B cell (primary cell): ENCODE data around the gene MMP14. TPM values are rescaled to one million over a fixed set of nuclear protein-coding genes. Genes with fewer than 3 reads are reported as not detected.

Source experiments
- ATAC-seq: fragments of 200-7000 bp; cut with Tn5 transposase; one replicate; pipeline ENCODE4 v1.10.0; 2021; ENCODE audit warnings: low read depth, mild to moderate bottlenecking, moderate number of reproducible peaks, moderate library complexity
- CTCF ChIA-PET: fragments of 350-600 bp; sonication (Branson Sonifier 250); formaldehyde crosslinking; loops from one replicate; lab custom pipeline; 2021; ENCODE audit warnings: antibody characterized with exemption, inconsistent platforms; lab: Charles Lee
- POLR2A ChIA-PET: fragments of 350-600 bp; sonication (Branson Sonifier 250); formaldehyde crosslinking; loops from one replicate; lab custom pipeline; 2021; ENCODE audit warnings: antibody characterized with exemption; lab: Charles Lee
- DNase-seq: peaks from one replicate; pipeline ENCODE4 v3.0.0; 2013
- H2AFZ ChIP-seq: 2 replicates; pipeline ENCODE4 v1.6.1; 2012; ENCODE audit warnings: mild to moderate bottlenecking, low read depth, low read length; ENCODE audit not compliant: insufficient read depth, poor library complexity, severe bottlenecking
- H3K27ac ChIP-seq, 2 donors: 1 replicate in 1 of 2; 2 replicates in 1 of 2; pipeline ENCODE4 v1.5.1; 2012 to 2013; ENCODE audit warnings: low read length in 2 of 2, mild to moderate bottlenecking in 2 of 2, moderate library complexity in 1 of 2
- H3K27me3 ChIP-seq, 4 experiments: fragments of 200-600 bp in 1 of 4; sonication (generic) in 1 of 4; replicated peaks in 1 of 4; 1 replicate in 2 of 4; 2 replicates in 2 of 4; pipeline versions ENCODE4 v1.6.1 to v1.7.0; 2013 to 2016; ENCODE audit warnings: low read length in 3 of 4, mild to moderate bottlenecking in 2 of 4, mixed read lengths in 1 of 4, moderate library complexity in 1 of 4; ENCODE audit not compliant: insufficient read depth in 4 of 4, control insufficient read depth in 3 of 4; ENCODE audit errors: control extremely low read depth in 1 of 4
- H3K36me3 ChIP-seq, 2 experiments: replicated peaks in 1 of 2; 1 replicate in 1 of 2; 2 replicates in 1 of 2; pipeline versions ENCODE4 v1.6.1 to v1.7.1; 2013; ENCODE audit warnings: low read length in 1 of 2; ENCODE audit not compliant: insufficient read depth in 2 of 2, control insufficient read depth in 1 of 2; ENCODE audit errors: control extremely low read depth in 1 of 2, extremely low read depth in 1 of 2
- H3K4me1 ChIP-seq, 2 donors: fragments of 200-600 bp in 1 of 2; sonication (generic) in 1 of 2; 1 replicate in 1 of 2; 2 replicates in 1 of 2; pipeline versions ENCODE4 v1.5.1 to v1.6.1; 2013 to 2017; ENCODE audit warnings: low read length in 2 of 2; ENCODE audit not compliant: control insufficient read depth in 2 of 2, insufficient read depth in 2 of 2
- H3K4me2 ChIP-seq: replicated peaks from 2 replicates; pipeline ENCODE3; 2012; ENCODE audit warnings: mild to moderate bottlenecking, low read depth, low read length; ENCODE audit not compliant: poor library complexity, severe bottlenecking
- H3K4me3 ChIP-seq, 5 experiments: fragments of 200-600 bp in 1 of 5; sonication (generic) in 1 of 5; 1 replicate in 3 of 5; 2 replicates in 2 of 5; pipeline versions ENCODE4 v1.5.1 to v1.7.0; 2011 to 2016; ENCODE audit warnings: low read length in 4 of 5, mild to moderate bottlenecking in 4 of 5, low read depth in 2 of 5, control low read depth in 1 of 5, moderate library complexity in 1 of 5; ENCODE audit not compliant: insufficient read depth in 1 of 5; ENCODE audit errors: control extremely low read depth in 1 of 5, extremely low read depth in 1 of 5
- H3K79me2 ChIP-seq: fragments of 200-600 bp; sonication (generic); one replicate; pipeline ENCODE4 v1.6.0; 2016; ENCODE audit warnings: low read length; ENCODE audit not compliant: control insufficient read depth, insufficient read depth
- H3K9ac ChIP-seq: fragments of 200-600 bp; sonication (generic); 2 replicates; pipeline ENCODE4 v1.6.1; 2017; ENCODE audit warnings: mild to moderate bottlenecking, low read length, moderate library complexity
- H3K9me3 ChIP-seq, 3 donors: one replicate each; pipeline versions ENCODE4 v1.6.1 to v1.7.1; 2013; ENCODE audit warnings: low read length in 2 of 3; ENCODE audit not compliant: control insufficient read depth in 2 of 3, insufficient read depth in 1 of 3; ENCODE audit errors: control extremely low read depth in 1 of 3
- H4K20me1 ChIP-seq: 2 replicates; pipeline ENCODE4 v1.6.0; 2012; ENCODE audit warnings: mild to moderate bottlenecking, low read length; ENCODE audit not compliant: insufficient read depth, control insufficient read depth, poor library complexity, severe bottlenecking
- H3K27ac Mint-ChIP-seq: one replicate; pipeline ENCODE4 v1.8.0; 2021; ENCODE audit warnings: mixed read lengths
- H3K27me3 Mint-ChIP-seq: one replicate; pipeline ENCODE4 v1.8.0; 2021; ENCODE audit warnings: mixed read lengths
- H3K4me1 Mint-ChIP-seq: one replicate; pipeline ENCODE4 v1.8.0; 2021; ENCODE audit warnings: mixed read lengths
- H3K4me3 Mint-ChIP-seq: one replicate; pipeline ENCODE4 v1.8.0; 2021; ENCODE audit warnings: mixed read lengths
- H3K9me3 Mint-ChIP-seq: one replicate; pipeline ENCODE4 v1.8.0; 2022; ENCODE audit warnings: mixed read lengths; ENCODE audit not compliant: insufficient read depth
- EZH2 ChIP-seq: IDR thresholded peaks from 2 replicates; pipeline ENCODE4 v1.6.1; 2012; ENCODE audit warnings: borderline replicate concordance, low read depth, mild to moderate bottlenecking, moderate library complexity, low read length; ENCODE audit not compliant: insufficient read depth, poor library complexity, severe bottlenecking
- WGBS: methylation state at CpG from one replicate; pipeline ENCODE4 v1.1.5; 2013; ENCODE audit warnings: missing lambda C conversion rate; ENCODE audit not compliant: insufficient coverage; 5-methylcytosine and 5-hydroxymethylcytosine counted together
- intact Hi-C: fragments of 100-400 bp; cut with micrococcal nuclease; formaldehyde crosslinking; loops from one replicate; pipeline ENCODE4 v1.10.0; 2022
- polyA plus RNA-seq: library from polyadenylated mRNA; depleted of rRNA; stranded (reverse); fragments of >200 nt; gene quantifications from 2 replicates; pipeline ENCODE4 v1.2.3, GENCODE V29; 2012
- total RNA-seq, 2 donors: library from RNA; stranded (reverse); fragments of 120-200 nt in 1 of 2; gene quantifications; 1 replicate in 1 of 2; 2 replicates in 1 of 2; pipeline versions ENCODE4 v1.2.3 to v1.2.4, GENCODE V29; 2013 to 2022
- TF ChIP-seq, protein P1 (sequence below): fragments of 200-600 bp; IDR thresholded peaks from one replicate; pipeline ENCODE4 v1.8.0; 2022; ENCODE audit warnings: antibody characterized with exemption, mild to moderate bottlenecking

Gene MMP14
- total and polyA plus RNA-seq, 2 donors (not counting 1 experiment from before 2014, with no cell fraction given), result 1.0 to 3.5 TPM

DNA sequence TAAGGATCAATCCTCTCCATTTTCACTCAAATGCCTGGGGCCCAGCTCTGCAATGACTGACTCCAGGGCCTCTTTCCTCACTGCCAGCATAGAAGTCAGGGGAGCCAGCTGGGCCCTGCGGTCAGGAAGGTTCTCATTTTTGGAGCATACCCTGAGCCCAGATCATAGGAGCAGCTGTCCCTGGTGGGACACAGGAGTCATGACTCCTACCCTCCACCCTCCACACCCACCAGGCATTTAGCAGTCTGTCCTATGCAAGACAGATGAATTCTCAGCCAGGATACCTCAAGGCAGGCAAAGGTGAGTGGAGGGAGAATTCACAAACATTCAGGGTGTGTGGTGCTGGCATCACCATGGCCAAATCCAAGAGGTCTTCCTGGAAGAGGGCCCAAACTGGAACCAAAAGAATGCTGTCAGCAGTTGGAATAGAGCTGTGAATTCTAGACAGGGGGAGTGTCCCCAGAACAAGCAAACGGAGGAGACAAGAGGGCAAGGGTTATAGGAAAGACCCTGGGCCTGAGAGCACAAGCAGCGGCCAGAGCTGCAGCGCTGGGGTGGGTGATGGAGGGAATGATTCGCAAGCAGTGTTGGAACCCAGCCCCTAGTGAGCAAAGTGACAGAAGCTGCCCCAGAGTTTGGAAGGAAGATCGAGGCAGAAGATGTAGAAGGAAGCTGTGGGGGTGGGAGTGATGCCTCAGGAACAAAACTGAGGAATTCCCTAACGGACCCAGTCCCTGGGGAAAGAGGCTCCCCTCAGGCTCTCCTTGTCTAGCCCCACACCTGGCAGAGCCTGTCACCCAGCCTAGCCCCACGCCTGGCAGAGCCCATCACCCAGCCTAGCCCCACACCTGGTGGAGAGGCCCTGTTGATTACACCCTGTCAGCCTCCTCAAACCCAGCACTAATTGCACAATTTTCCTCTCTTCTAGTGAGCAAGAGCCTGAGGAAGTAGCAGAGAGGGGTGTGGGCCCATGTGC lies 42.2 kb downstream of the MMP14 start:
- Mint-ChIP-seq H3K9me3 (no peaks in the 10 kb centered on the region), H3K27ac (peak overlapping the region; percentile 43), H3K4me3 (no peak overlapping the region), H3K4me1 (peaks cover 37% of the 10 kb centered on the region), H3K27me3 (no peaks in the 10 kb centered on the region)
- 98% methylated on average over 6 of the region's 8 CpGs for WGBS
- CTCF ChIA-PET, result interaction anchor here (1.1 to 1.2 kb wide), 2 partner anchors 17 to 22 kb away, joined by 3 to 4 read pairs; no protein-coding TSS in a partner anchor
- H3K4me2 ChIP-seq, result no peak overlapping the region
- H3K27me3 ChIP-seq, result no peaks in the 10 kb centered on the region
- POLR2A ChIA-PET, result no interaction called here
- H3K9ac ChIP-seq, result no peak overlapping the region
- intact Hi-C loops, result no loop called here
- ATAC-seq, result no peak
- TF ChIP-seq, protein P1, sequence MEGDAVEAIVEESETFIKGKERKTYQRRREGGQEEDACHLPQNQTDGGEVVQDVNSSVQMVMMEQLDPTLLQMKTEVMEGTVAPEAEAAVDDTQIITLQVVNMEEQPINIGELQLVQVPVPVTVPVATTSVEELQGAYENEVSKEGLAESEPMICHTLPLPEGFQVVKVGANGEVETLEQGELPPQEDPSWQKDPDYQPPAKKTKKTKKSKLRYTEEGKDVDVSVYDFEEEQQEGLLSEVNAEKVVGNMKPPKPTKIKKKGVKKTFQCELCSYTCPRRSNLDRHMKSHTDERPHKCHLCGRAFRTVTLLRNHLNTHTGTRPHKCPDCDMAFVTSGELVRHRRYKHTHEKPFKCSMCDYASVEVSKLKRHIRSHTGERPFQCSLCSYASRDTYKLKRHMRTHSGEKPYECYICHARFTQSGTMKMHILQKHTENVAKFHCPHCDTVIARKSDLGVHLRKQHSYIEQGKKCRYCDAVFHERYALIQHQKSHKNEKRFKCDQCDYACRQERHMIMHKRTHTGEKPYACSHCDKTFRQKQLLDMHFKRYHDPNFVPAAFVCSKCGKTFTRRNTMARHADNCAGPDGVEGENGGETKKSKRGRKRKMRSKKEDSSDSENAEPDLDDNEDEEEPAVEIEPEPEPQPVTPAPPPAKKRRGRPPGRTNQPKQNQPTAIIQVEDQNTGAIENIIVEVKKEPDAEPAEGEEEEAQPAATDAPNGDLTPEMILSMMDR, result no peak
- no peak for TF ChIP-seq EZH2
- H3K27ac ChIP-seq, result no peak overlapping the region
- no peak overlapping the region for H2AFZ ChIP-seq
- H3K4me1 ChIP-seq, result peaks cover 16 to 26% of the 10 kb centered on the region in 2 donors
- peaks cover 2 to 62% of the 10 kb centered on the region in 2 experiments for H3K36me3 ChIP-seq
- peaks cover 25% of the 10 kb centered on the region for H3K79me2 ChIP-seq
- H3K9me3 ChIP-seq, result no peaks in the 10 kb centered on the region
- H3K4me3 ChIP-seq, result no peak overlapping the region
- peaks cover 35% of the 10 kb centered on the region for H4K20me1 ChIP-seq
- no peak for DNase-seq

DNA sequence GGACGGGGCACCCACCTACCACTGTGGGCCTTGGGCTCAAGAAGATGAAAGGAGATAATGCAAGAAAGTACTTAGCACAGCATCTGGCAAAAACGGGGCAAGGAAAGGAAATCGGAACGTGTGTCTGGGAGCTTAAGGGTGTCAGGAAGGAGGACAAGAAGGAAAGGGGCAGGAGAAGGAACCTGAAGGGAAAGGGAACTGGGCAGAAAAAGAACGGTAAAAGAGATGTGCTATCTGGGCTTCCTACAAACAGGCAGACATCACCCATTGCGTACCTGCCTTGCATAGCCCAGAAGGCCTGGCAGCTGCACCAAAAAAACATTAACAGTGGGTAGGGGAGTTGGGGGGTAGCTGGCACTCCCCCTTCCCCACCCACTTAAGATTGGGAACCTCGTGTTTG lies 45.7 kb downstream of the MMP14 start:
- ChIA-PET POLR2A (interaction anchor here (0.7 to 1.9 kb wide), 2 partner anchors 10 to 11 kb away, joined by 5 to 11 read pairs; partner anchors contain the start of gene LRP10), CTCF (interaction anchor here (1.3 to 7.0 kb wide), 10 partner anchors 10 to 1458 kb away, joined by 3 to 101 read pairs (median 3); partner anchors contain the start of genes ABHD4, LRP10 and RIPK3)
- H3K4me1 Mint-ChIP-seq, result peaks cover 50% of the 10 kb centered on the region
- no peak overlapping the region for H3K4me3 Mint-ChIP-seq
- Histone ChIP-seq H2AFZ (no peak overlapping the region), H4K20me1 (peaks cover 9% of the 10 kb centered on the region), H3K4me3 (no peak overlapping the region), H3K9me3 (no peaks in the 10 kb centered on the region), H3K27ac (no peak overlapping the region), H3K36me3 (peaks cover 0 to 28% of the 10 kb centered on the region in 2 experiments), H3K4me2 (no peak overlapping the region), H3K79me2 (peaks cover 8% of the 10 kb centered on the region), H3K27me3 (no peaks in the 10 kb centered on the region), H3K9ac (no peak overlapping the region), H3K4me1 (peaks cover 24 to 51% of the 10 kb centered on the region in 2 donors)
- no peak for TF ChIP-seq EZH2
- TF ChIP-seq, protein P1, result no peak
- 68% methylated on average over 5 of the region's 7 CpGs for WGBS
- ATAC-seq (no peak), DNase-seq (no peak)
- H3K9me3 Mint-ChIP-seq, result no peaks in the 10 kb centered on the region
- no peaks in the 10 kb centered on the region for H3K27me3 Mint-ChIP-seq
- peak overlapping the region; percentile 0 for H3K27ac Mint-ChIP-seq
- intact Hi-C loops, result no loop called here
